KG1 (cell line): Measurements from ENCODE around the gene ULK4.

Experiments
- DNase-seq: peaks from one replicate; lab custom pipeline; 2025; lab: John Stamatoyannopoulos, UW

Gene ULK4

DNA sequence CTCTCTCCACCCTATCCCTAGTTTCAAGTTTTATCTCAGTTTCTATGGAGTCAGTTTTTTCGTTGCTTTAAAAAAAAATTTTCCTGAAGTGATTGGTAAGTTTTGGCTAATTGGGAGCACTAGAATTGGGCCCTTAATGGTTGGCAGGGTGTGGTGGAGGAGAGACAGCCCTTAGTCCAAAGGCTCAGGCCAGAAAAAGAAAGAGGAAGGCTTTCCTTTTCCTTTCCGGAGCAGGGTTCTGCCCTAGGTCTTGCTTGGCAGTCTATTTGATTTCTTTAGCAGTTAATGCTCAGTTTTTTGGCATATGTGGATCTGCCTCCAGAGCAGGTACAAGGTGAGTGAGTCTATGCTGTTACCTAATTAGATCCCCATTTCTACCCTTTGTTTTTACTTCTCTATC lies 739.9 kb downstream of the ULK4 start:
- no peak for DNase-seq

DNA sequence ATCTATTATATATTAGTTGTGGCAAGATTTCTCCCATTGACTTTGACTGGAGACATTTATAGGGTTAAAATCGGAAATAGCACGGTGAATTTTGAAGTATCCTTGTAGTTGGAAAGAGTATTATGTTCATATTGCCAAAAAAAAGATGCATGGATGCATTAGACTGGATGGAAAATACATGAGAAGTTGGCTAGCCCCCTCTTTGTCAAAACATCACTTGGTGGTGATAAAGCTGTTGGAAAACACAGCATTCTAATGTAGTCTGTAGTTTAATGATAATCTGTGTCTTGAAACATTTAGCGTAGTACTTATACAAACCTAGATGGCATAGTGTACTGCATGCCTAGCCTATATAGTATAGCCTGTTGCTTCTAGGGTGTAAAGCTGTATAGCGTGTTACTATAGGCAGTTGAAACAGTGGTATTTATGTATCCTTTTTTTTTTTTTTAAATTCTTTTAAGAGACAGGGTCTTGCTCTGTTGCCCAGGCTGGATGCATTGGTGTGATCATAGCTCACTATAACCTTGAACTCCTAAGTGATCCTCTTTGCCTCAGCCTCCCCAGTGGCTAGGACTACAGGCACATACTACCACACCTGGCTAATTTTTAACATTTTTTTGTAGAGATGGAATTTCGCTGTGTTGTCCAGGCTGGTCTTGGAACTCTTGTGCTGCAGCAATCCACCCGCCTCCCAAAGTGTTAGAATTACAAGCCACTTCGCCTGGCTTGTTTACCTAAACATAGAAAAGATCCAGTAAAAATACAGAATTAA lies 740.8 kb downstream of the ULK4 start:
- DNase-seq: no peak

DNA sequence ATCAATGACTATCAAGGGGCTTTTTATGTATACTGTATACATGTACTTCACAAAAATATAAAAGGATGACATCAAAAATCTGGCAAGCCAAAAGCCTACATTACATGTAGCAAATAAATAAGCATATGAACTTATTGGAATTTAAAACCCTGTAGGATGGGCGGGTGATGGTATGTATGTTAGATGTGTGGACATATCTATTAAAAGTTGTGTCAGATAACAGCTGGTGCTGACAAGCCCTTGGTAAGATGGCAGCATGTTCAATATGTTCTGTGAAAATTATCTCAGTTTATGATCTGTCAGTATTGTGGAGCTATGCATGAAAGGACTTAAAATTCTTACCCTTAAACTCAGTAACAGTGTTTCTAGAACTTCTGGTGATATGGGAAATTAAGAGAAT lies 742.5 kb downstream of the ULK4 start:
- DNase-seq: no peak

DNA sequence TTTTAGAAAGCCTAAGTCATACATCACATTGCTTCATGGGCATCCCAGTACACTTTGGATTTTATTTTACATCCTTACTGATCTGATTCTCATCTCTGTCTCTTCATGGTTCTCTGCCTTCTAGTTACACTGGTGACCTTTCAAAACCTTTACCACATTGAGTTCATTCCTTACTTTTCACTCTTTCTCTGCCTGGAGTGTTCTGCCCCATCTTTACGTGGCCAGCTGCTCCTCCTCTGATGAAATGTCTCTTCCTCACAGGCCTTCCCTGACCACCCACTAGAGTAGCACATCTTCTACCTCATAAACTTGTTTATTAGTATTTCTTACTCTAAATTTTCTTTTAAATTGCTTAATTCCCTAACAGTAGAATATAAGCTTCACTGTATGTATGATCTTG lies 744.9 kb downstream of the ULK4 start:
- no peak for DNase-seq

DNA sequence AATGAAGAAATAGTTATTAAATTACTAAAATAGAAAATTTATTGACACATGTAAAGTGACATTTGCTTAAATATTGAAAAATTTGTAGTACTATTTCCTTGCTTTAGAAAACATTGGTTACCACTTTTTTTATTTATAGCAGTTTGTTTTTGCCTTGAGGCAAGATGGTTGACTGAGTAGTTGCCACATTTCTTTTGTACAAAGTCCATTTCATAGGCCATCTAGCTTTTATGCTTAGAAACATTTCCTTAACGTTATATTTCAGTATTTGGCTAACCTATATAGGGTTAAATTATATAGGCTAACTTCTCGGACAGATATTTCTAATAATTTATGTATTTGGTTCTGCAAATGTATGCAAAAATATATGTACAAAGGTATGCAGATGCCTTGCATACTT lies 745.5 kb downstream of the ULK4 start:
- DNase-seq: no peak

DNA sequence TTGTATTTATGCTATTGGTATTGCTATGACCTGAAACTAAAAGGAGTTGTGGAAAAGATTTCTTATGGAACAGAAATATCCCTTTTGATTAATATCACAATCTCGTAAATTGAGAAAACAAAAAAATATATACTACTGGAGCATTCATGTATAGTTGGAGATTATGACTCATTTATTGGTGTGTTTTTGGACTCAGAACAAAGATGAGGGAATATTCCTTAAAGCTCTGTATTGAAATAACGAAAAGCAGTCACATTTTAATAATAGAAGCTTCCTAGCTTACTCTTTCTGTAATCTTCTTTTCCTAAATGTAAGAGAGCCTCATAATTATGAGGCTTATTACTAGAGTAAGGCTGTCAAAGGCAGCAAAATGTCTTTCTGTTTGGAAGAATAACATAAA lies 748.3 kb downstream of the ULK4 start:
- no peak for DNase-seq

DNA sequence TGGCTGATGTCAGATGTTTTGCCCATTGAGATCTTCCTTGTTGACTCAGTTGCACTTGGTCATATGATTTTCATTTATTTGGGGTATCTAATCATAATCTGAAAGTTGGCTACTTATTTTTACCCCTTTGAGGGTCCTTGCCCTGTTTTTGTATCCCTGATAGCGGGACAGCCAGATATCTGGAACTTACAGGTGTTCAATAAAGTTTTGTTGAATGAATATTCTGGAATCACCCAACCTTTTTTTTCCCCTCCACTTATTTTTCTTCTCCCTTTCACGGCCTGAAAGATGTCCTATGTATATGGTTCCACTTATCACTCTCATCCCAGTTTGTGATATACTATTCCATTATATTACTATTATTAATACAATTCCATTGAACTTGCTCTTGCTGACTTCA lies 749.8 kb downstream of the ULK4 start:
- no peak for DNase-seq

DNA sequence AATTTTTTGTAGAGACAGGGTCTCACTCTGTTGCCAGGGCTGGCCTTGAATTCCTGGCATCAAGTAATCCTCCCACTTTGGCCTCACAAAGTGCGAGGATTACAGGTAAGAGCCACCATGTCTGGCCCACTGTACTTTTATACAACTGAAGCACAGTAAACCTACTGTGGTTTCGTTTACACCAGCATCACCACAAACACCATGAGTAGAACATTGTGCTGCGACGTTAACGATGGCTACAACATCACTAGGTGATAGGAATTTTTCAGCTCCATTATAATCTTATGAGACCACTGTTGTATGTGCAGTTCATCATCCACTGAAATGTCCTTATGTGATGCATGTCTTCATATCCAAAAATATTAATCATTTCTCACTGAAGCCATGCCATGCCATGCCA lies 750.9 kb downstream of the ULK4 start:
- no peak for DNase-seq

DNA sequence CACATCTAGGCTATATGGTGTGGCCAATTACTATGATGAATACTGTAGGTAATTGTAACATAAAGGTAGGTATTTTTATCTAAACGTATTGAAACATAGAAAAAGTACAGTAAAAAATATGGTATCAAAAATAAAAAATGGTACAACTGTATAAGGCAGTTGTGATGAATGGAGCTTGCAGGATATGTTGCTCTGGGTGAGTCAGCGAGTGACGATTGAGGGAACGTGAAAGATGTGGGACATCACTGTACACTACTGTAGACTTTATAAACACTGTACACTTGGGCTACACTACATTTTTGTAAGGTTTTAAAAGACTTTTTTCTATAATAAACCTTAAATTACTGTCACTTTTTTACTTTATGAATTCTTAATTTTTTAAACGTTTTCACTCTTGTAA lies 752.3 kb downstream of the ULK4 start:
- DNase-seq: no peak

DNA sequence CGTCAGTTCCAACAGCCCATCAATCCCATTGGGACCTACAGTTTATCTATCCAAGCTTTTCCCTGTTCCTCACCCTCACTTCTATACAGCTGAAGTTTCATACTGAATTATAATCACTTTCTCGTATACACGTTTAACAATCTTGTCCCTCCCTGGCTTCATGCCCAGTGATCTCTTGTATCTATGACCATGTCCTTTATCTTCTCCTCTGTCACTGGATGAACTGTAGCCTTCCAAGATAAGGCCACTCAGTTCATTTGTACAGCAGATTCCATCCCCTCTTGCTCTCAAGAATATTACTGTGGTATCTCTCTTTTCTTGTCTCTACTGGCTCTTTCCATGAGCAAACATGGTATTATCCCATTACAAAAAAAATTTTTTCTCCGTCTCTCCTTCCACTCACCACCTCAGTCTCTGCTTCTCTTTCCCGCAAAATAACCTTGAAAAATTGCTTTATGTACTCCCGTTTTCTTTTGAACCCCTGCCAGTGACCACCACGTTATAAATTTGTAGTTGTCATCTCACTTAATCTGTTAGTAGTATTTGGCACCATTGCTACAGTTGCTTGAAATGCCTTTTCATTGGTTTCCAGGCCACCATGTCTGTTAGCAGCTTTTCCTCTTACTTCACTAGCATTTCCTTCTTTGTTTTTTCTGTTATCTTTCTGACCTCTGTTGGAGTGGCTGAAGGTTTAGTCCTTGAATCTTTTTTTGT lies 753.2 kb downstream of the ULK4 start:
- no peak for DNase-seq

DNA sequence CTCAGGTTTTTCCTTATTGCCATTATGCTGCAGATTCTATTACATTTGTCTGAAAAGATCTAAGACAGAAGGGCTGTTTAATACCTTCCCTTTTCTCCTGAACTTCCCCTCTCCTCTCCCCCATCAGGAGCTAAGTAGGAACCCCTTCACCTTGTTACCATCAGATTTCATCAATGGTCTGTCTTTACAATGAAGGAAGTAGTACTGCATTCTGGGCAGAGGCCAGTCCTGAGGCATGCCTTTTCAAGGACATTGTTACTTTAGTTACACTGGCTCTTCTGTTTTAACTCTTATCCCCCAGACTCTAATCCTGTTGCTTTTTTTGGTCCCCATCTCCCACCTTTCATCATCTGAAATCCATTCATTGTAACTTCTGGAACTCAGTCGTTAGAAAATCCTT lies 754.5 kb downstream of the ULK4 start:
- DNase-seq: no peak

DNA sequence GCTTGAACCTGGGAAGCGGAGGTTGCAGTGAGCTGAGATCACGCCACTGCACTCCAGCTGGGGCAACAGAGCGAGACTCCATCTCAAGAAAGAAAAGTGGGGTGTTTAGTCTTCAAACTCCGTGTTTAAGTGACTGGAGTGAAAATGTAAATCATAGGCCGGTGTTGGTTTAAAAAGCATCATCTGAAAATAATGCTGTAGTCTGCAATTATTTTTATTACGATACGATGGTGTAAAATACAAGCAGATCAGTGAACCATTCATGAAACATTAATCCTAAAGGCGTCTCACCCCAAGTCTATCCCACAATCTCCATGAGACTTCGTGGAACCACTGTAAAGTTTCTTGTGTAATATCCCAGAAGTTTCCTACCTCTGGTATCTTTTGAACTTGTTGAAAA lies 756.3 kb downstream of the ULK4 start:
- DNase-seq: no peak

DNA sequence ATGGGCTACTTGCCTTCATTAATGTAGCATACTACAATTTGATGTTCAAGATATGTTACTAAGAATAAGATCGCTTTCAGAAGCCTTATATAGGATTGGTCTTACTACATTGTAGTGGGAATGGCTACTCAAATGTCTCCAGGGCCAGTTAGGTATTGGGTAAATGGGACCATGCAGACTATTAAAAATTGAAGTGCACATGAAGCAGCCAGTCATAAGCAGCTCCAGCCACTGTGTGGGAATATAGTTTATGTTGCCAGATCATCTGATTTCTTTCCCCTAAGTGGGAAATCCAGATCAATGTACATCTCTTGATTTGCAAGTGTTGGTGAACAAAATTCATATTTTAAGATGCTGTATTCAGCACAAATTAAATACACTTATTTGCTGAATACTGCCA lies 757.5 kb downstream of the ULK4 start:
- no peak for DNase-seq

DNA sequence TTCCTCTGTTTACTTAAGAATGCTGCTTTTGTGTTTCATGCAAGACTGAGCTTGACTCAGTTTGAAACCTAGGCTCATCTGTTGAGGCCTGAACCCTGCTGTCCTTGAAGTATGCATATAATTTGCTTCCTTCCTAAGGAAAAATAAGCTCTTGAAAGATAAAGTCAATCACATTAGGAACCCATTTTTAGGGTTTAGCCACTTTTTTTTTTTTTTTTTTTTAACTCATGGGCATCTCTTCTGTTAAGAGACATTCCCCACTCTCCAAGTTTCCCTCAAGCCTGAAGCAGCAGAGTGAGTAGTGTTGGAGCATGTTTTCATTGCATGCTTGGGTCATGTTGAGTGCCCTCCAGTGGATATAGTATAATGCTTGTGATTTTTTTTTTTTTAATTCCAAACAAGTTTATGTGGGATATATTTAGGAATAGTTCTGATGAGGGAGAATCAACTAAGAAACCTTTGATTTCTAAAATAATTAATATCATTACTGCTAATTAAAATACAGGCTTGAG lies 759.0 kb downstream of the ULK4 start:
- DNase-seq: no peak

DNA sequence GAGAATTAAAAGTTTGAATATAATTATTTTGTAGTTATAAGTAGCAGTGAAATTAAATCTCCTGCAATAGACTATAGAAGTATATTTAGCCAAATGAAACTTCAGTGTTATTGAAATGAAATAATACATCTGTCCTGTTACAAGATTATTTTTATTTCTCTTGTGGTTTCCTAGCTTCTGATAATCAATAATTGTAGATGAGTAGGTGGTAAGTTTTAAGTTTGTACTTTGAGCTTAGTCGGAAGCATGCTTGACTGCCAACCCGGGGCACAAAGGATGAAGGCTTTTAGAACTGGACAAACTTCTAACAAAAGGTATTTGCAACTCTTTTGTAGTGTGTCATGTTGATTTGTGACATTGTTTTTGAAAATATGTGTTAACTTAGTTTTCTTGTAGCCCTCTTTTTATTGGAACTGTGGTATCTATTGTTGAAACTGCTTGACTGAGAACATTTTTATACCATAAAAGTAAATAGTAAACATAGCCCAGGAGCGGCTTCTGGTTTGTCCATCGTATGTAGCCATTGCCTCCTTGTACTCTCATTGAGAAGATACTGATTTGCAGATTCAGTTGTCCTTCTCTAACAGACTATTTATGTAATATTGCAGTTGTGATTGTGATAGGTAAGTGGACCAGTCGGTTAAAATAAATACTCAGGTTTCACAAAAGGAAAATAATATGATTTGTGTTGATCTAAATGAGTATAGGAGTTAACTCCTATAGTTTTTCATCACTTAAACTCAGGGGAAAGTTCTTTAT lies 759.6 kb downstream of the ULK4 start:
- no peak for DNase-seq

DNA sequence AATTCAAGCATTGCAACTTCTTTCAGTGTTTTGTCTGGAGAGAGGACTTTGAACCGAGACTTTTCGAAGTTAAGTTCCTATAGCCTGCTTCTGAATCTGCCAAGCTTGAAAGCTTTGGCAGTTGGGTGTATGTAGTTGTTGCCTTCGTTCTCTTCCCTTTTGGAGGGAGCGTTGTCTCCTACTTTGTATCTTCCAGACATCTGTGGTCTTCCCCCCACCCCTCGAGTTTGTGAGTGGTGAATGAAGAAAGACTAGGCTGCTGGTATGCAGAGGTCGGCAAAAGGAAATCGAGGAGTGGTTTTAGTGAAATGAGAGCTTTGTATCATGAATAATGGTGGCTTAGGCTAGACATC lies 761.3 kb downstream of the ULK4 start:
- no peak for DNase-seq

DNA sequence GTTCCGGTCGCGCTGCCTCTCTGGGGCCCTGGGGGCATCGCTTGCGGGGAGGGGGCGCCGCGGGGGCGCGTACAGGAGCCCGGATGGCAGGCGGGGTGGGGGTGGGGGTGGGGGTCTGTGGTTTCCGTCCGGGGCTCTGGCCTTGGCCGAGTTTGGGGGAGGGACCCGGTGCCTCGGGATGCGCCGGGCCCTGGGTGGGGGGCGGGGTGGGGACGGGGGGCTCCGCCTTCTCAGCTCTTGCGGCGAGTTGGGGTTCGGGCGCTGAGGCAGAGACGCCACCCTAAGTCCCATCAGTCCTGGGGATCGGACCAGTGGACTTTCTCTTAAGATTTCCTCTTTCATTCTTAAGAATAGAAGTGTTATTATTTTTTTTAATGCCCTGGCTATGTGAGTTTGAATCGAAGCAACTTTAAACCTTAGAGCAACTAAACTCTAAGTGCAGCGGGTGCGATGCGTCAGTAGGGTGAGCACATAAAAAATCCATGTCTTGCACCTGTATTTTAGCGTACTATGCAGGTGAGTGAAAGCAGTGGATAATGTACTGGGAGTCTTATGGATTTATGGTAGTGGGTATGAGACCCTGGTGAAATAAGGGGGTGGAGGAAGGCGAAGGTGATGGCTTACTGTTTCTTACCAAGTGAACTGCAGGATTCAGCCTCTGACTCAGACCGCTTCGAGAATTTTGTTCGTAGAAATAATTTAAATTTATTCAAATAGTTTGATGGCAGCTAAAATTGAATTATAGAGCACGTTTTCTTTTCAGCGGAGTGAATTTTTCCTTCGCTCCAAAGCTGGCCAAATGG lies 761.8 kb downstream of the ULK4 start:
- DNase-seq: peak; percentile 56

DNA sequence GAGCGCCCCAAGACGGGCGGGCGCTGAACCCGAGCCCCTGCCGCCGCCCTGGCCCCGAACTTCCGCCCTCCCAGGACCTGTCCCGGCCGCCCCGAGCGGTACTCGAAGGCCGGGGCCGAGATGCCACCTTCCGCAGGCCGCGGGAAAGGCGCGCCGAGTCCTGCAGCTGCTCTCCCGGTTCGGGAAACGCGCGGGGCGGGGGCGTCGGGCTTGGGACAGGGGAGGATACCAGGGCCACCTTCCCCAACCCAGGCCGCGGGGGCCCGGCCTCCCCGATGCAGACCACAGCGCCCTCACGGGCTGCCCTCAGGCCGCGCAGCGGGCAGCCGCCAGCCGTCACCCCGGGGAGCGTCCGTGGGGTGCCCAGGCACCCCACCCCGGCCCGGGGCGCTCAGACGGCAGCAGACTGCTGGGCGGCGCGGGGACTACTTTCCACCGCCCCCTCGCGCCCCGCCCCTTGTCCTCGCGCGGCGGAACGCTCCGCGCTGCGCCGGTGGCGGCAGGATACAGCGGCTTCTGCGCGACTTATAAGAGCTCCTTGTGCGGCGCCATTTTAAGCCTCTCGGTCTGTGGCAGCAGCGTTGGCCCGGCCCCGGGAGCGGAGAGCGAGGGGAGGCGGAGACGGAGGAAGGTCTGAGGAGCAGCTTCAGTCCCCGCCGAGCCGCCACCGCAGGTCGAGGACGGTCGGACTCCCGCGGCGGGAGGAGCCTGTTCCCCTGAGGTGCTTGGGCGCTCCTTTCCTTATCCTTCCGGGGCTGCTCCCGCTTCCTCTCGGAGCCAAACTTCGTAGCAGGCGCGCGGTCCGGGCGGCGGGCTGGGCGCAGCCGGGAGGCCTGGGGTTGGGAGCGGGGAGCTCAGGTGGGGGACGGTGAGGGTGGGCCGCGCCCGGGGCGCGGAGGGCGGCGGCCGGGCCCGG lies 762.7 kb downstream of the ULK4 start, which contains the start of gene CTNNB1:
Gene CTNNB1, plus strand, starts transcription at position 556 of the 916 bp plus-strand sequence. CDS start 24,564 bp downstream, outside the sequence.
- peak; percentile 90 for DNase-seq

DNA sequence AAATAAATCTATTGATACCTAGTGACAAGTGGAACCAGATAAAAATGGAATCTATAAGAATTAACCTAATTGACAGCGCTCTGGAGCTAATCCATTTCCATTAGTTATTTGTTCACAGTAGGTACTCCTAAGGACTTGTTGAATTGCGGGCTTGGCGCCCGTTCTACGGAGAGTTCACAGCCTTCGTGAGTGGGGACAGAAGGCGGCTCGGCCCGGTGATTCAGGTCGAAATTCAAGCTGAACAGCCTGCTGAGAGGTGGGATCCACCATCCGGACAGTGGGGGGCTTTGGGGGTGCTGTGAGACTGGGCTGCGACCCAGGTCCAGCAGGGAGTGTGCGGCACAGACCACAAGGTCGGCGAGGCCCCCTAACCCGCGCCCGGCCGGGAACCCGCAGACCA lies 763.4 kb downstream of the ULK4 start:
- peak; percentile 29 for DNase-seq

DNA sequence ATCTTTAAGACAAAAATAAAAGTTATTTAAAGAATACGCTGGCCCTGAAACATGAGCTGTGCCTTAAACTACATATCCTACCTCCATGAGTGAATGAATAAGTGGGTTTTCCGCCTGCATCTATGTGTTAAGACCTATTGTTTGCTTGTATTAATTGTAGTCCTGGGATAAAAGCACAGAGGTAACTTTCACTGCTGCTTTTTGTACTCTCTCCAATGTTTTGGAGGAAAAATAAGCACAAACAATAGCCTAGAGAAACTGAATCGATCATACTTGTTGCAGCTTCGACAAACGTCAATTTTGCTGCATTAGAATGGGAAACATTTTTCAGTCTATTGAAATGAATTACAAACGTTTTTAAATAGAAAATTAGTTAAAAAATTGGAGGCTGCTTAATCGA lies 763.9 kb downstream of the ULK4 start:
- no peak for DNase-seq
